Spleen (tissue), 13 donors: Measurements from ENCODE around the gene SEMA5A. TPM values are rescaled to one million over a fixed set of nuclear protein-coding genes. Genes with fewer than 3 reads are reported as not detected.

ENCODE experiments used
- DNase-seq: peaks from one replicate; pipeline ENCODE4 v3.0.0-alpha.2; 2020
- H3K27ac ChIP-seq, 8 donors: fragments of 200-600 bp; sonication (generic) in 7 of 8; 1 replicate in 4 of 8; 2 replicates in 4 of 8; pipeline versions ENCODE4 v1.5.0 to v1.8.0; 2016 to 2021; ENCODE audit warnings: inconsistent platforms in 4 of 8, mild to moderate bottlenecking in 4 of 8, moderate library complexity in 1 of 8
- H3K27me3 ChIP-seq, 7 donors: fragments of 200-600 bp; sonication (generic) in 6 of 7; replicated peaks in 1 of 7; 1 replicate in 4 of 7; 2 replicates in 3 of 7; pipeline versions ENCODE4 v1.5.0 to v1.8.0; 2016 to 2021; ENCODE audit warnings: inconsistent platforms in 3 of 7, mild to moderate bottlenecking in 1 of 7
- H3K36me3 ChIP-seq, 6 donors: fragments of 200-600 bp; sonication (generic) in 5 of 6; 1 replicate in 4 of 6; 2 replicates in 2 of 6; pipeline versions ENCODE4 v1.5.0 to v1.8.0; 2016 to 2021; ENCODE audit warnings: inconsistent platforms in 2 of 6
- H3K4me1 ChIP-seq, 6 donors: fragments of 200-600 bp; sonication (generic) in 5 of 6; 1 replicate in 3 of 6; 2 replicates in 3 of 6; pipeline versions ENCODE4 v1.5.0 to v1.8.0; 2016 to 2021; ENCODE audit warnings: inconsistent platforms in 3 of 6
- H3K4me3 ChIP-seq, 8 donors: fragments of 200-600 bp; sonication (generic) in 7 of 8; 1 replicate in 4 of 8; 2 replicates in 4 of 8; pipeline versions ENCODE4 v1.5.0 to v1.8.0; 2016 to 2021; ENCODE audit warnings: inconsistent platforms in 4 of 8, mild to moderate bottlenecking in 4 of 8, moderate library complexity in 2 of 8
- H3K9me3 ChIP-seq, 8 donors: fragments of 200-600 bp; sonication (generic) in 7 of 8; 1 replicate in 4 of 8; 2 replicates in 4 of 8; pipeline versions ENCODE4 v1.5.0 to v1.8.0; 2016 to 2021; ENCODE audit warnings: inconsistent platforms in 4 of 8
- CTCF ChIP-seq, 11 experiments: fragments of 200-600 bp in 7 of 11; fragments of 450-650 bp in 4 of 11; sonication (generic) in 4 of 11; IDR thresholded peaks in 8 of 11; conservative IDR thresholded peaks in 3 of 11; 1 replicate in 7 of 11; 2 replicates in 4 of 11; pipeline versions ENCODE4 v1.4.0 to v1.8.0; 2016 to 2021; ENCODE audit warnings: antibody characterized with exemption in 11 of 11, inconsistent platforms in 4 of 11, mild to moderate bottlenecking in 1 of 11
- POLR2A ChIP-seq, 3 donors: fragments of 450-650 bp; IDR thresholded peaks; one replicate each; pipeline ENCODE4 v1.5.1; 2017; ENCODE audit warnings: antibody characterized with exemption in 3 of 3, mild to moderate bottlenecking in 1 of 3
- POLR2AphosphoS5 ChIP-seq, 3 donors: sonication (generic); formaldehyde crosslinking; IDR thresholded peaks; one replicate each; pipeline ENCODE4 v1.5.1; 2017; ENCODE audit warnings: antibody characterized with exemption in 3 of 3
- WGBS, 5 donors: extraction: QIAGEN DNeasy Blood & Tissue Kit in 3 of 5; methylation state at CpG; one replicate each; pipeline versions ENCODE4 v1.1.5 to v1.1.7; 2013 to 2018; 5-methylcytosine and 5-hydroxymethylcytosine counted together
- intact Hi-C: fragments of 100-400 bp; cut with DNase I; formaldehyde crosslinking; loops from one replicate; pipeline ENCODE4 v1.15.0; 2023; ENCODE audit warnings: low total_unique reads
- long read RNA-seq, 2 donors: transcript quantifications; one replicate each; lab custom pipeline, GENCODE V29; 2026
- polyA plus RNA-seq, 3 donors: library from polyadenylated mRNA; stranded (reverse); fragments of 200-250 nt; gene quantifications; one replicate each; pipeline ENCODE4 v1.2.1, GENCODE V29; 2013
- total RNA-seq, 7 donors: library from RNA; depleted of rRNA in 3 of 7; stranded (reverse); fragments of >200 nt in 3 of 7; fragmentation: NEBNext Ultra II Directional in 4 of 7; extraction: Animal tissue kit (Norgen Biotek cat#: 25700) in 4 of 7; gene quantifications; one replicate each; pipeline versions ENCODE4 v1.1.0 to v1.2.1, GENCODE V29; 2016 to 2021
- donor health status: healthy with polysubstance abuse.
- donor health status: DM: no; HTN: no; CAD: no; lungs with moderate emphysema.
- donor health status: DM: no; HTN: no; CAD: no.
- donor health status: Bipolar disorder and iron deficiency.
- donor health status: healthy.
- donor health status: DM: no; HTN: no; CAD: no.
- donor health status: DM: yes; HTN: yes; CAD: no.

Gene SEMA5A
- total RNA-seq (10 to 100 TPM in 5 of 7 donors, 1 to 10 TPM in 2; 6.8 to 30.9 (median 18.6) TPM), polyA plus RNA-seq (1 to 10 TPM; 1.4 to 2.3 (median 2.1) TPM)
- long read RNA-seq, donor 1: 0 reads
- long read RNA-seq, donor 2, partial matches to known transcripts: 12 of 12 reads
- long read RNA-seq, donor 2, other reads (novel, unspliced or antisense): 0 of 12 reads

GRCh38 chr5:9545992-9546851, at the start of gene SEMA5A:
SEMA5A (minus strand) TSS chr5:9546075; CDS start chr5:9379946, 166,129 bp downstream.
- intact Hi-C loops: no loop called here
- H3K9me3 ChIP-seq: no peaks in the 10 kb centered on the region
- no peak for TF ChIP-seq POLR2A (IDR thresholded peaks at IDR 0.05)
- no peak for TF ChIP-seq CTCF (IDR thresholded peaks at IDR 0.05 in 8 of 11, conservative IDR thresholded peaks at IDR 0.05 in 3 of 11)
- peak; percentile 48 to 69 (median 62) for TF ChIP-seq POLR2AphosphoS5 (IDR thresholded peaks at IDR 0.05)
- H3K27me3 ChIP-seq: peaks cover 0 to 53% (median 19%) of the 10 kb centered on the region in 7 donors
- WGBS, 5 donors: 5 to 9% (median 7%) methylated on average over 31 to 71 of the region's 84 CpGs
- peaks cover 5 to 27% (median 16%) of the 10 kb centered on the region in 6 donors for H3K4me1 ChIP-seq
- peaks cover 0 to 10% (median 0%) of the 10 kb centered on the region in 6 donors for H3K36me3 ChIP-seq
- H3K4me3 ChIP-seq: peak within 1 kb of the TSS; percentile 42 to 75 (median 54)
- peak within 1 kb of the TSS in 7 of 8 donors; percentile 73 to 84 (median 78) for H3K27ac ChIP-seq
- peak; percentile 79 for DNase-seq

GRCh38 chr5:9594913-9595312, 49.0 kb upstream of the SEMA5A start:
- DNase-seq: no peak
- no peaks in the 10 kb centered on the region for H3K4me1 ChIP-seq
- H3K9me3 ChIP-seq: no peaks in the 10 kb centered on the region
- TF ChIP-seq POLR2AphosphoS5 (IDR thresholded peaks at IDR 0.05) (no peak), POLR2A (IDR thresholded peaks at IDR 0.05) (no peak), CTCF (IDR thresholded peaks at IDR 0.05 in 8 of 11, conservative IDR thresholded peaks at IDR 0.05 in 3 of 11) (no peak)
- no peaks in the 10 kb centered on the region for H3K27me3 ChIP-seq
- intact Hi-C loops: no loop called here
- no peak overlapping the region for H3K27ac ChIP-seq
- no peak overlapping the region for H3K4me3 ChIP-seq
- H3K36me3 ChIP-seq: no peaks in the 10 kb centered on the region

GRCh38 chr5:9589049-9589835, 43.4 kb upstream of the SEMA5A start:
- WGBS, 5 donors: 71 to 85% (median 81%) methylated on average over 7 of the region's 7 CpGs
- H3K36me3 ChIP-seq: no peaks in the 10 kb centered on the region
- no peaks in the 10 kb centered on the region for H3K27me3 ChIP-seq
- intact Hi-C loops: no loop called here
- H3K4me3 ChIP-seq: no peak overlapping the region
- no peak for TF ChIP-seq POLR2AphosphoS5 (IDR thresholded peaks at IDR 0.05)
- TF ChIP-seq POLR2A (IDR thresholded peaks at IDR 0.05): no peak
- TF ChIP-seq CTCF (IDR thresholded peaks at IDR 0.05 in 8 of 11, conservative IDR thresholded peaks at IDR 0.05 in 3 of 11): no peak
- no peaks in the 10 kb centered on the region for H3K4me1 ChIP-seq
- no peak for DNase-seq
- H3K27ac ChIP-seq: no peak overlapping the region
- H3K9me3 ChIP-seq: peaks cover 0 to 18% (median 0%) of the 10 kb centered on the region in 8 donors
